H4 (cell line): Measurements from ENCODE around the gene SLC1A6. TPM values are rescaled to one million over a fixed set of nuclear protein-coding genes. Genes with fewer than 3 reads are reported as not detected.
"Not testable (repeated sequence)": the region's sequence is repeated elsewhere in the genome, so short reads cannot be mapped to it uniquely, and the experiment has no call there.

ENCODE experiments used
- DNase-seq: peaks from one replicate; pipeline ENCODE4 v3.0.0-alpha.2; 2015; ENCODE audit warnings: low spot score
- total RNA-seq: library from RNA; depleted of rRNA; stranded (reverse); fragments of >200 nt; shearing (Covaris generic); gene quantifications from 2 replicates; pipeline ENCODE4 v1.2.3, GENCODE V29; 2014; rRNA removed

Gene SLC1A6
- 0.06 TPM in 1 of 2 replicates, not detected in the other for total RNA-seq

DNA sequence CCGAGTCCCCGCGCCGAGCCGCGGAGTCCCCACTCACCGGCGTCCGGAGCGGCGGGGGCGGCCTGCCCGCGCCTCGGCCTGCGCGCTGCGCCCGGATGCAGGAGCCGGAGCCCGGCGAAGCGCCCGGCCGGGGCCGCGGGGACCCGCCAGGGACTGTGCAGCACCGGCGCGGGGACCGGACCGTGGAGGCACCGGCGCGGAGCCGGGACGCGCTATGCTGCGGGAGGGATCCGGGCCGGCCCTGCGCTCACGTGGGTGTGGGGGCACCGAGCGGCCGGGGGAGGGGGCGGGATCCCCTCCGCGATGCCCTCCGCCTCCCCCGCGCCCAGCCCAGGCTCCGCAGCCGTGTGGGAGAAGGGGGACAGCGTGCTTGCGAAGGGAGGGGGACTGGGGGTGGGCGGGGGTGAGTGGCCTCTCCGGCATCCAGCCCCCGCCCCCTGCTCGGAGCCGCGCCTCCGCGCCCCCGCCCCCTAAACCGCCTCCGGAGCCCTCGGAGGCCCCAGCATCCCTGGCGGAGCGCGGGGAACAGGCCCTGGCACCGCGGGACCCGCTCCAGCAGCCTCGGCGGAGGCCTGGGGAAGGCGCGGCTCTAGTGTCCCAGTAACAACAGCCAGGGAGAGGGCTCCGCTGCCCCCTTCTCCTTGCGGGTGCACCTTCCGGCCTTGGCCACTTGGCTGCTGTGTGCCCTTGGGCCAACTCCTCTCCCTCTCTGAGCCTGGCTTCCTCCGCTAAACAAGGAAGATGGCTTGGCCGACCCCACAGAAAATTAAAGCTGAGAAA is at the start of gene SLC1A6:
TSS of gene SLC1A6 (minus strand) at position 389 of the 780 bp plus-strand sequence. CDS start 6,954 bp downstream, outside the sequence.
- DNase-seq, result no peak

DNA sequence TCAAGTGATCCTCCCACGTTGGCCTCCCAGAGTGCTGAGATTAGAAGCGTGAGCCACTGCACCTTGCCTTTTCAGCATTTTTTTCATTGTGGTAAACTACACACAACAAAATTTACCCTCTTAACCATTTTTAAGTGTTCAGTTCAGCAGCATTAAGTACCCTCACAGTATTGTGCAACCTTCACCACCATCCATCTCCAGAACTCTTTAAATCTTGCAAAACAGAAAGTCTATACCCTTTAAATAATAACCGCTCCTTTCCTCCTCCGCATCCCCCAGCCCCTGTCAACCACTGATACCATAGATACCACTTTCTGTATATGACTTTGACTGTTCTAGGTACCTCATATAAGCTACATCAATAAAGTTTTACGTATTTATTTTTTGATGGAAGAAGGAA is 48.8 kb upstream of the SLC1A6 start:
- no peak for DNase-seq

DNA sequence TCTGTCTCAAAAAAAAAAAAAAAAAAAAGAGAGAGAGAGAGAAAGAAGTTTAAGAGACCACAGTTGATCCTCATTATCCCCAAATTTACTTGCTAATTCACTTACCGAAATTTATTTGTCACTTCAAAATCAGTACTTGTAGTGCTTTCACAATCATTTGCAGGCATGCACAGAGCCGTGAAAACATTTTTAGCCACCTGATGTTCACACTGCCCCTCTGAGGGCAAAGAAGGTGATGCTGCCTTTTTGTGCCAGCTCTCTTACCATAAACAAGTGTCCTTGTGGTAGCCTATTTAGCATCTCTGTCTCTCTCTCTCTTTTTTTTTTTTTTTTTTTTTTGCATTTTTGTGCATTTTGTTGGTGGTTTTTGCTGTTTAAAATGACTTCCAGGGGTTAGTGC is 45.6 kb upstream of the SLC1A6 start:
- peak; percentile 39 for DNase-seq

DNA sequence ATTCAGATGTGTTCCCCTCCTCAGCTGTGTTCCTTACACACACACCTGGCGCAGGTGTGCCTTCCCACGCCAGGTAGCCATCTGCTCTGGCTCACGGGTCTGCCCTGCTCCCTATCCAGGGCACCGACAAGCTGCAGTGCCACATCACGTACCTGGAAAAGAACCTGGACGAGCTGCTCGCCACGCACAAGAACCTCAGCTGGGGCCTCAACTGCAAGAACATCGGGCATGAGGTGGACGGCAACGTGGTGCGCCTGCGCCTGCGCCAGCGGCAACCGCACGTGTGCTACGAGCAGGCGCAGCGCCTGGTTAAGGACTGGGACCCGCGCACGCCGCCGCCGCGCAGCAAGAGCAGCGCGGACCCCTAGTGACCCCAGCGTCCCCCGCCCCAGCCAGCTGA is 43.1 kb upstream of the SLC1A6 start:
- no peak for DNase-seq

GRCh38 chr19:15021286-15022007 is 41.8 kb upstream of the SLC1A6 start:
- no peak for DNase-seq

DNA sequence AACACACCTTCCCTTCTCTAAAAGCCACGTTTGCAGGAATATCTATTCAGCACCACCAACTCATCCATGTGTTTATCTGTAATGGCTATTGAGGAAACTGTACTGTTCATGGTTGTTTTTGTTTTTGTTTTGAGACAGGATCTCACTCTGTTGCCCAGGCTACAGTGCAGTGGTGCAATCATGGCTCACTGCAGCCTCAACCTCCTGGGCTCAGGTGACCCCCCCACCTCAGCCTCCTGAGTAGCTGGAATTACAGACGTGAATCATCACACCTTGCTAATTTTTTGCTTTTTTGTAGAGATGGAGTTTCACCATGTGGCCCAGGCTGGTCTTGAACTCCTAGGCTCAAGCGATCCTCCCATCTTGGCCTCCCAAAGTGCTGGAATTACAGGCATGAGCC is 39.2 kb upstream of the SLC1A6 start:
- not testable (repeated sequence) for DNase-seq

- DNase-seq, result peak; percentile 29
Observed at GRCh38 chr19:15015946-15016542, 36.4 kb upstream of the SLC1A6 start.

DNA sequence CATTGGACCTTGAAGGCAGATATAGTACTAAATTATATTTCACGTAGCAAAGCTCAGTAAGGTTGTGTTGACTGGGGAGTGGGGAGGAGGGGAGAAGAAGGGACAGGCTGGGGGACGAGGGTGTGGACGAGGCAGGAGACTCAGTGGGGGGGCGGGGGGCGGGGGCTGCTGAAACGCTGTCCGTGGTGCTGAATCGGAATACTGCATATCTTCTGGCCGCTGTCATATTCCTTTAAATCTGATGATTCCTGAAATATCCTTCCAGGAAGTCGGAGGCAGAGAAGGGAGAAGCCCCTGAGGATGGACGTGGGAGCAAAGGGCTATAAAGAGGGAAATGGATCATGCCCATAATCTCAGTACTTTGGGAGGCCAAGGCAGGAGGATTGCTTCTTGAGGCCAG is 34.9 kb upstream of the SLC1A6 start:
- no peak for DNase-seq

- DNase-seq, result no peak
Observed at GRCh38 chr19:15010501-15011300, 31.0 kb upstream of the SLC1A6 start.

DNA sequence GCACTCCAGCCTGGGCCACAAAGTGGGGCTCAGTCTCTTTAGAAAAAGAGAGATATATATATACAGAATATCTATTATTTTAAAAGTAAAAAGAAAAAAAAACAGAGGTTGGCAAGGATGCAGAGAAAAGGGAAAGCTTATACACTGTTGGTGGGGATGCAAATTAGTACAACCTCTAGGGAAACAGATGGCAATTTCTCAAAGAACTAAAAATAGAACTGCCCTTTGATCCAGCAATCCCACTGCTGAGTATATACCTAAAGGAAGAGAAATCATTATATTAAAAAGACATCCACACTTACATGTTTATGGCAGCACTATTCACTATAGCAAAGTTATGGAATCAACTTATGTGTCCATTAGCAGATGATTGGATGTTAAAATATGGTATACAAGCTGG is 28.6 kb upstream of the SLC1A6 start:
- no peak for DNase-seq

DNA sequence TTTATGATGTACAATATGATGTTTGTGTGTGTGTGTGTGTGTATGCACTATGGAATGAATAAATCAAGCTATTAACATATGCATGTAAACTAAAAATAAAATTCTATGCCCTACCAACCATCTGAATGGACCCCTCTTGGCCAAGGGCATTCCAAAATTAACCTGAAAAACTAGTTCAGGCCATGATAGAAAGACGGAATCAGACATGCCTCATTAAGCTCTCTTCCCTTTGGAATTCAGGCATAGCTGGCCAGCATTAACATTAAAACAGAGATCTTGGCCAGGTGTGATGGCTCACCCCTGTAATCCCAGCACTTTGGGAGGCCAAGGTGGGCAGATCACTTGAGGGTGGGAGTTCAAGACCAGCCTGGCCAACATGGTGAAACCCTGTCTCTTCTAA is 18.3 kb upstream of the SLC1A6 start:
- DNase-seq, result no peak

DNA sequence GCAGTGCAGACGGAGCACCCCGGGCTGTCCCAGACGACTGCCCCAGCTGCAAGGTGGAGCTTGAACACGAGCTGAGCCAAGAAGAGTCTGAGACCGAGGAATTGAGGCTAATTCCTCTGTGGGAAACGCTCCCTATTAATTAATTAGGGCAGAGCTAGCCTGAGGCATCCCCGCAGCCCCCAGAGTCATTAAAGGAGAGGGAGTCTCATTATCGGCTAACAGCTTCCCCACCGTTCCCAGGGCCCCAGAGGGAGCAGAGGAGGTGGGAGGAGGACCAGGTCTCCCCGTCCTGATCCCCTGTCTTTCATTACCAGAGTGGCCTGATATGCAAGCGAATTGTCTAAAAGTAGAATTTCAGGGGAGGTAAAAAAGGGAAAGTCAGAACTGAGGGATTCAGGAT is 13.1 kb upstream of the SLC1A6 start:
- no peak for DNase-seq

DNA sequence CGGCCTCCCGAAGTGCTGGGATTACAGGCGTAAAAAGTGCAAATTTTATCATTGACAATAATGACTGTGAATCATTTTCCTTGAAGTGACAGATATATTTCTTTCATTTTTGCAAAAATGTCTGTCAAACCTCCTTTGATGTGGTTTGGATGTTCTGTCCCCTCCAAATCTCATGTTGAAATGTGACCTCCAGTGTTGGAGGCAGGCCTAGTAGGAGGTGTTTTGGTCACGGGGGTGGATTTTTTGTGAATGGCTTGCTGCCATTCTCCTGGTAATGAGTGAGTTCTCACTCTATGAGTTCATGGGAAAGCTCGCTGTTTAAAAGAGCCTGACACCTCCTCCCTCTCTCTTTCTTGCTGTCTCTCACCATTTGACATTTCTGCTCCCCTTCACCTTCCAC is 5.5 kb upstream of the SLC1A6 start:
- no peak for DNase-seq

- no peak for DNase-seq
Observed at GRCh38 chr19:14978161-14978776, 1.4 kb downstream of the SLC1A6 start.

GRCh38 chr19:14977128-14977527 is 2.5 kb downstream of the SLC1A6 start:
- no peak for DNase-seq

GRCh38 chr19:14974488-14974887 is 5.2 kb downstream of the SLC1A6 start:
- no peak for DNase-seq

DNA sequence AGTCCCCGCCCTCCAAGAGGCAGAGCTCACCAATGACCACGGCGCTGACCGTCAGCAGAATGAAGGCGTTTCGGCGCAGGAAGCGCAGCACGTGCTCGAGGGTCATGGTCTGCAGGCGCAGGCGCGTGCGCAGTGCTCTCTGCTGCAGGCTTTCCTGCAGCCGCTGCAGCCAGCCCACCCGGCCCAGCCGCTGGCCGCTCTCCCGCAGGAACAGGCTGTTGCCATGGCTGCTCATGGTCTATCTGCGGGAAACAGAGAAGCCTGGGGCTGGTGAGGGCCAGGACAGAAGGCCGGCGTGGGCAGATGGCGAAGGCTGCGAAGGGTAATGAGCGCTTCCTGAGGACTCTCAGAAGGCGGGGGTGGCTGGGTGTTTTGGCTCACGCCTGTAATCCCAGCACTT is 7.0 kb downstream of the SLC1A6 start:
- DNase-seq, result no peak

DNA sequence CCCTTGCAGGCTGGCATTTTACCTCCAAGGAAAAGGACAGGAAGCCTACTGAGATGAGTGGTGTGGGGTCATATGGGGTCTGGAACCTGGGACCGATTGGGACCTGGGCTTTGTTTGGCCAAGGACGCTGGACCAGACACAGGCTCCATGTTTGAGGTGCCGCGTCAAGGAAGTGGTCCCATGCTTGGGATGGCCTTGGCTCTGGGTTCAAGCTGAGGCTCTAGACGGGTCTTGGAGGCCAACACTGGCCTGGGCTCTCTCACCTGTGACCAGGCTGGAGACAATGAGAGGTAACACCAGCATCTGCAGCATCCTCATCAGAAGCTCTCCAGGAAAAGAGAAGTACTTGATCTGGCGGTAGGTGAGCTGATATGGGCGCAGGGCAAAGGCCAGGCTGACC is 8.2 kb downstream of the SLC1A6 start:
- no peak for DNase-seq

GRCh38 chr19:14968247-14968646 is 11.4 kb downstream of the SLC1A6 start:
- no peak for DNase-seq

DNA sequence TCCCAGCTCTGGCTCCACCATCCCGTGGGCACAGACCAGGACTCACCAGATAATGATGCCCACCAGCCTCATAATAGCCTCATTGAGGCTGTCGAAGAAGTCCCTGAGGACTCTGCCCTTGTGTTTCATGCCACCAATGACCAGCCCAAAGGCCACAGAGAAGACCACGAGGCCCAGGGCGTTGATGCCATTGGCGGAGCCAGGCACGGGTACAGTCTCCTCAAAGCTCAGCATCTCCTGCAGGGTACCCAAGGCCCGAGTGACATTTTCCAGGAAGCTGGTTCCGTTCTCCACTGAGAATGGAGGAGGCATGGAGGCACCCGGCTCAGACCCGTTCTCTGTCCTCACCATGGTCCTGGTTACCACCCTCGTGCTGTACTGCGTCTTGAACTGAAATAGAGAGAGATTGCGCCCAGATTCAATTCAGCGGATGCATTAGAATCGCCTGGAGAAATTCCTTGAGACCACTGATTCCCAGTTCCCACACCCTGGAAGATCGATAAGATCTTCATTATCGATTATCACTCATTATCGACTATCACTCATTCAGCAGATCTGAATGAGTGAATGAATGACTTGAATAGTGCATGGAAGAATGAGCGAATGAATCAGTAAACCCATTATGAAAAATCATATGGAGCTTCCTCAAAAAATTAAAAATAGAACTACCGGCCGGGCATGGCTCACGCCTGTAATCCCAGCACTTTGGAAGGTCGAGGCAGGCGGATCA is 17.5 kb downstream of the SLC1A6 start:
- no peak for DNase-seq

DNA sequence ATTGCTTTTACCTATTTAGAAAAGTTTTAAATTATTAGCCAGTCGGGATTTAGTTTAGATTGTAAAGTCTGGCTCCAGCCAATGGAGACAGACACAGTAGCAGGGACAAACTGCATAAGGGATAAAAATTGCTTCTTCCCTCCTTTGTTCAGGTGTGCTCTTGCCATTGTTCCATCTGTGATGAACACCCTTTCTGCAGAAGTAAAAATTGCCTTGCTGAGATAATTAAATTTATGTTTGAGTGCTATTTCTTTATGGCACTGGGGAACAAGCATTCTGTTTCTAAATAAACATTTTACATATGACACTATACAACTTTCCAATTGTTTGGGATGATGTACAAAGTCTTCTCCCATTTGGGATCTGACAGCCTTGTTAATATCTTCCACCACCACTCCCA is 20.4 kb downstream of the SLC1A6 start:
- DNase-seq, result no peak
